Measurements from ENCODE around the gene RAB27B. TPM values are rescaled to one million over a fixed set of nuclear protein-coding genes. Genes with fewer than 3 reads are reported as not detected.

Gene RAB27B
- total RNA-seq, 1 experiment from 2014 or later, result 13.2 TPM

DNA sequence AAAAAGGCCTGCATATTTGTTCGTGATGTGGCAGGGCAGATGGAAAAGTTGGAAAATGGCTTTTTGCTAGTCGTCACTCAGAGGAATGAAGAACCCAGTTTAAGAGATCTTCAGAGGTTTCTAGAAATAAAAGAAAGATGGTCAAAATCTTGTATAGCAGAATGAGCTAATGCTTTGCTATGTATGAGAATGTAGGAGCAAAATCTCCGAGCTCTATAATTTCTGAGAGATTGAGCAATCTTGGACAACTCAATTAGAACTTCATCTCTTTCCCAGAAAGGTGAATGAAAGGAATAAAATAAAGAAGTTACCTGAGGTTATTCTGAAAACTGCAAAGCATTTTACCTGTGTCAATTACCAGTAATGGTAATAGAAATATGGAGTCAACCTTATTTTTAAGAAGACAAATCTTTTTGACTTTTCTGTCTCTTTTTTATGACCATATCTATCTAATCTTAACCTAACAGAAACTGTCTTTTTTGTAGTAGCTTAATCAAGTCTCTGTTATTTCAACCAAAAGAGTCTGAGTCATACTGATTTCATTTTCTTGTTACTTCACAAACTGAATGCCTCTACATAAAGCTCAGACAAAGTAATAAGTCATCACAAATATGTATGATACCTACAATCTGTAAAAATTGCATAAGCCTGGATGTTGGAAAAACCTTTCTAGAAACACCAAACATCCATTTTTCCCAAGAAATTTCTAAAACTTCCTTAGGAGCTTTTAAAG, 98.5 kb downstream of the RAB27B start:
- ChIA-PET POLR2A (ENCODE audit: unreplicated experiment) (no interaction called here), CTCF (no interaction called here)
- Histone ChIP-seq H3K4me2 (ENCODE audit: low read length) (no peak overlapping the region), H3K79me2 (ENCODE audit: low read length) (no peaks in the 10 kb centered on the region), H3K36me3 (ENCODE audit: low read depth, low read length) (no peaks in the 10 kb centered on the region), H3K27me3 (ENCODE audit: low read length) (no peaks in the 10 kb centered on the region), H3K27ac (ENCODE audit: low read length) (no peak overlapping the region), H3K4me1 (ENCODE audit: insufficient read depth, low read length) (no peaks in the 10 kb centered on the region), H3F3A (ENCODE audit: low read length, unreplicated experiment) (no peaks in the 10 kb centered on the region), H2AFZ (ENCODE audit: low read length) (no peak overlapping the region), H3K4me3 (ENCODE audit: low read length) (no peak overlapping the region), H3K9ac (ENCODE audit: low read length) (no peak overlapping the region), H3K9me3 (ENCODE audit: low read length) (no peaks in the 10 kb centered on the region), H3K9me2 (replicated peaks; ENCODE audit: low read length) (no peaks in the 10 kb centered on the region), H4K20me1 (ENCODE audit: low read length) (no peaks in the 10 kb centered on the region)
- DNase-seq (peak; percentile 22), ATAC-seq (peak; percentile 37; the same call in 1 of the 2 replicates)
- BruUV-seq (replicated peaks), result no TSS peak
- intact Hi-C loops (cut with micrococcal nuclease), result no loop called here
- TF ChIP-seq, protein P1, sequence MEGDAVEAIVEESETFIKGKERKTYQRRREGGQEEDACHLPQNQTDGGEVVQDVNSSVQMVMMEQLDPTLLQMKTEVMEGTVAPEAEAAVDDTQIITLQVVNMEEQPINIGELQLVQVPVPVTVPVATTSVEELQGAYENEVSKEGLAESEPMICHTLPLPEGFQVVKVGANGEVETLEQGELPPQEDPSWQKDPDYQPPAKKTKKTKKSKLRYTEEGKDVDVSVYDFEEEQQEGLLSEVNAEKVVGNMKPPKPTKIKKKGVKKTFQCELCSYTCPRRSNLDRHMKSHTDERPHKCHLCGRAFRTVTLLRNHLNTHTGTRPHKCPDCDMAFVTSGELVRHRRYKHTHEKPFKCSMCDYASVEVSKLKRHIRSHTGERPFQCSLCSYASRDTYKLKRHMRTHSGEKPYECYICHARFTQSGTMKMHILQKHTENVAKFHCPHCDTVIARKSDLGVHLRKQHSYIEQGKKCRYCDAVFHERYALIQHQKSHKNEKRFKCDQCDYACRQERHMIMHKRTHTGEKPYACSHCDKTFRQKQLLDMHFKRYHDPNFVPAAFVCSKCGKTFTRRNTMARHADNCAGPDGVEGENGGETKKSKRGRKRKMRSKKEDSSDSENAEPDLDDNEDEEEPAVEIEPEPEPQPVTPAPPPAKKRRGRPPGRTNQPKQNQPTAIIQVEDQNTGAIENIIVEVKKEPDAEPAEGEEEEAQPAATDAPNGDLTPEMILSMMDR (conservative IDR thresholded peaks at IDR 0.05; ENCODE audit: low read depth, low read length), result no peak
- no peak for TF ChIP-seq EZH2 (IDR thresholded peaks at IDR 0.05; ENCODE audit: low read length, unreplicated experiment)
- no peak for TF ChIP-seq EZH2phosphoT487 (IDR thresholded peaks at IDR 0.05; ENCODE audit: borderline replicate concordance, low read length)

DNA sequence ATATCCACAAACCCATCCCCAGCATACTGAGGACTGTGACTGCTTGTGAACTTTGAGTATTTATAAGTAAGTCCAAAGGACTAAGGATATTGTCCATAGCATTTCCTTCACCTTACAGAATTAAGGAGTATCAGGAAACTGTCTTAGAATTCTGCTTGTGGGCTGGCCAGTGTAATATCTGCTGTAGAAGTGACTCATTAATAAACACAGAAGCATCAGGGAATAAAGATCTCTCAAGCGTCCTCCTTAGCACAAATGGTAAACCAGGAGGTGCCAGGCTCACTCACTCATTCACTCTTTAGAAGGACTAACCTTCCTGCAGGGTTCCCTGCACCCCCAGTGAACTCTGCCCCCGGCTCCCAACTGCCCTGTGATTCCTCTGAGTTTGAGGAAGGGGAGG, 100.0 kb downstream of the RAB27B start:
- intact Hi-C loops (cut with micrococcal nuclease), result no loop called here
- no peak for DNase-seq
- TF ChIP-seq, protein P1 (conservative IDR thresholded peaks at IDR 0.05; ENCODE audit: low read depth, low read length), result no peak
- TF ChIP-seq EZH2 (IDR thresholded peaks at IDR 0.05; ENCODE audit: low read length, unreplicated experiment) (no peak), EZH2phosphoT487 (IDR thresholded peaks at IDR 0.05; ENCODE audit: borderline replicate concordance, low read length) (no peak)
- Histone ChIP-seq H3F3A (ENCODE audit: low read length, unreplicated experiment) (no peaks in the 10 kb centered on the region), H3K4me1 (ENCODE audit: insufficient read depth, low read length) (no peaks in the 10 kb centered on the region), H3K4me2 (ENCODE audit: low read length) (no peak overlapping the region), H3K79me2 (ENCODE audit: low read length) (no peaks in the 10 kb centered on the region), H2AFZ (ENCODE audit: low read length) (no peak overlapping the region), H3K27ac (ENCODE audit: low read length) (no peak overlapping the region), H3K9me2 (replicated peaks; ENCODE audit: low read length) (no peaks in the 10 kb centered on the region), H3K9me3 (ENCODE audit: low read length) (no peaks in the 10 kb centered on the region), H3K4me3 (ENCODE audit: low read length) (no peak overlapping the region), H3K9ac (ENCODE audit: low read length) (no peak overlapping the region), H3K27me3 (ENCODE audit: low read length) (no peaks in the 10 kb centered on the region), H3K36me3 (ENCODE audit: low read depth, low read length) (no peaks in the 10 kb centered on the region), H4K20me1 (ENCODE audit: low read length) (no peaks in the 10 kb centered on the region)
- ATAC-seq, result peak; percentile 45
- CTCF ChIA-PET, result no interaction called here
- POLR2A ChIA-PET (ENCODE audit: unreplicated experiment), result no interaction called here
- BruUV-seq (replicated peaks), result no TSS peak

DNA sequence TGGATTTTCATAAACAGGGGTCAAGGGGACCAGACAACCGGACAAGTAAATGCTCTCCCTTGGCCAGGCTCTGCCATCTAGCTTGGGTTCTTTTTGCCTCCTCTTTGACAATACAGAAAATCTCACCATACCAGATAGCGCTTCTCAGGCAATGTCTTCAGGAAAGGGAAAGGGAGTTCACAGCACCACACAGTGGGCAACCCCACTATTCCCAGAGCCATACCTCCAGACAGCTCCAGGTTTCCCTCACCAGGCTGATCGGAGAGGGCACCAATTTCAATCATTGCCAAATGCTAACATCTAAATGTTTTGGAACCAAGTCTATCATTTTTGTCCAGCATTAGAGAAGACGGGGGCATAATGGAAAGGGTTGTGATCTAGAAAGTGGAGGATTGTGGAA, 102.9 kb downstream of the RAB27B start:
- ChIA-PET POLR2A (ENCODE audit: unreplicated experiment) (no interaction called here), CTCF (no interaction called here)

More for the DNA sequence above, 102.9 kb downstream of the RAB27B start:
- Histone ChIP-seq H3K9me3 (ENCODE audit: low read length) (no peaks in the 10 kb centered on the region), H3K79me2 (ENCODE audit: low read length) (no peaks in the 10 kb centered on the region), H3F3A (ENCODE audit: low read length, unreplicated experiment) (no peaks in the 10 kb centered on the region), H3K4me2 (ENCODE audit: low read length) (no peak overlapping the region), H2AFZ (ENCODE audit: low read length) (no peak overlapping the region), H3K9me2 (replicated peaks; ENCODE audit: low read length) (no peaks in the 10 kb centered on the region), H3K4me3 (ENCODE audit: low read length) (no peak overlapping the region), H3K27me3 (ENCODE audit: low read length) (no peaks in the 10 kb centered on the region), H3K9ac (ENCODE audit: low read length) (no peak overlapping the region), H3K27ac (ENCODE audit: low read length) (no peak overlapping the region), H3K4me1 (ENCODE audit: insufficient read depth, low read length) (no peaks in the 10 kb centered on the region), H4K20me1 (ENCODE audit: low read length) (no peaks in the 10 kb centered on the region), H3K36me3 (ENCODE audit: low read depth, low read length) (no peaks in the 10 kb centered on the region)
- ATAC-seq (peak; percentile 56), DNase-seq (peak; percentile 14)
- TF ChIP-seq, protein P1 (conservative IDR thresholded peaks at IDR 0.05; ENCODE audit: low read depth, low read length), result peak; percentile 37; the same call in 1 of the 2 replicates
- TF ChIP-seq EZH2 (IDR thresholded peaks at IDR 0.05; ENCODE audit: low read length, unreplicated experiment) (no peak), EZH2phosphoT487 (IDR thresholded peaks at IDR 0.05; ENCODE audit: borderline replicate concordance, low read length) (no peak)
- intact Hi-C loops (cut with micrococcal nuclease), result no loop called here
- no TSS peak for BruUV-seq (replicated peaks)
